Measurements from ENCODE around the gene CMKLR1.

Gene CMKLR1

DNA sequence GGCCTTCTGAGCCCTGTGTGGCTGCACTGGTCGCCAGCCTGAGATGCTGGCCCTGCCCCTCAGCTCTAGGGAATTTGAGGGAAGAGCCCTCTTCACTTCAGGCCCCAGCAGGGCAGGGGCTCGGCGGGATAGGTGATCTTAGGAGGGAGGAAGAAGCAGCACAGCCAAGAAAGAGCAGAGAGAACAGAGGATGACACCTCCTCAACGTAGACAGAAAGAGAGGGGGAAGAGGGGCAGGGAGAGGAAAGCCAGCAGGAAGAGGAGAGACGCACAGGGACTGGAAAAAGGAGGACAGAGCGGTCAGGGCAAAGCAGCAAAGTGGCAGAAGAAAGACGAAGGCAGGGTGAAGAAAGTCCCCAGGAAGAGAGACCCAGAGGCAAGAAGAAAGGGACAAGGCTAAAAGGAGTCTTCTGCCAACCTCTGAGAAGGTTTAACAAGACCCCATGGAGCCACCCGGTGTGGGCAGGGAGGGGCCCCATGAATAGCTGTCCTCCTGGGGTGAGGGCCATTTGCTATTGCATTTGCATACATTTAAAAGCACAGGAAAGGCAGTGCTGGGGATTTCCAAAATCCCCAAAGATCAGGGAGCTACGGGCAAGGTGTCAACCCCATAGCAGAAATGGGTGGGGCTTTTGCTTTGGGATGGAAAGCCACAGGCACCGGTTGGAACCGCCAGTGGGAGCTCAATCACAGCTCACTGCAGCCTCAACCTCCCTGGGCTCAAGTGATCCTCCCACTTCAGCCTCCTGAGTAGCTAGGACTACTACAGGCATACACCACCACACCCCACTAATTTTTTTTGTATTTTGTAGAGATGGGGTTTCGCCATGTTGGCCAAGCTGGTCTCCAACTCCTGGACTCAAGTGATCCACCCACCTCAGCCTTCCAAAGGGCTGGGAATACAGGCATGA is 22.7 kb downstream of the CMKLR1 start:
- DNase-seq (ENCODE audit: low read depth in 3 of 3) = no peak

GRCh38 chr12:108315486-108316105 is 23.5 kb downstream of the CMKLR1 start:
- no peak for DNase-seq (ENCODE audit: low read depth in 3 of 3)

DNA sequence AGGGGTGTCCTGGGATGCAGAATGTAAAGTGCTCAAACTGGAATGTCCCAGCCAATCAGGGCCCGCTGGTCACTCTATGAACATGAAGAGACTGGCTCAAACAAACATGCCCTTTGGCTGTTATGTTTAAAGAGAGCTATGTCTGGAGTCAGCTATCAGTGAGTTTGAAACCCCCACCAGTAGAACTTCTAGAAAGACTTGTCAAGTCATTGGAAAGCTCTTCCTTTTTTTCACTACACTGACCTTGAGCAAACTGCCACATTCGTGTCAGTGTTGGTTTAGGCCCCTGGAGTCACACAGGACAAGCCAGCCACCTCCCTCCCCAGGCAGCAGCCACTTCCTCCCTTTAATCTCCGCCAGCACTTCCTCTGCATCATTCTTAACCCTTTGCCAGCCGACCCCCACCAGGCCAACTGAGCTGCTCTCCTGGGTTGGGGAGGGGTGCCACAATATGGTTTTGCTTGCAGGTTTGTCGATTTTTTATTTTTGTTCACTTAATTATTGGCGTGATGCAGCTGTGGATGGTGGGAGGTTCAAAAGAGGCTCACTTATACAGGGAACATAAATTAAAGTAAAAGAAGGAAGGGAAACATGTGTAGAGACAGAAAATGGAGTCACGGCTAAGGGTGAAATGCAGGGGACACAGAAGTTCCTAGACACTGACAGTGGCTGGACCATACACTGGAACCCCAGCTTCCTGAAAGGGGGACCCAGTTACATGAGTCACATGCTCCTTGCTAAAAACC is 25.3 kb downstream of the CMKLR1 start:
- DNase-seq (ENCODE audit: low read depth in 3 of 3) = no peak

DNA sequence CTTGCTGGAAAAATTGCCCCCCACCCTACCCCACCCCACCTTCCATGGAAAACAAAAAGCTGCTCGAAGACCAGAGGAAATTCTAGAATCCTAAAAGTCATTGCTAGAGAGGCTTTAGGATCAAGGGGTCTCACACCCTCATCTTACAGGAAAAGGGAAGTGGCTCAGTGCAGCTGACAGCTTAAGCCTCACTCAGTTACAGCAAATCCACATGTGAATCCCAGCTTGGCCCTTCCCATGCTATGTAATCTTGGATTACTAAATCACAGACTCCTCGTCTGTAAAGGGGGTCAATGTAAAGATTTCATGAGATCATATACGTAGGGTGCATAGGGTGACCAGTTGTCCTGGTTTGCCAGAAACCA is 25.9 kb downstream of the CMKLR1 start:
- no peak for DNase-seq (ENCODE audit: low read depth in 3 of 3)

- no peak for DNase-seq (ENCODE audit: low read depth in 3 of 3)
These were observed 26.4 kb downstream of the CMKLR1 start for GRCh38 chr12:108312693-108313189.

- DNase-seq (ENCODE audit: low read depth in 3 of 3) = no peak
These were observed 26.9 kb downstream of the CMKLR1 start for GRCh38 chr12:108312073-108312659.

- no peak for DNase-seq (ENCODE audit: low read depth in 3 of 3)
These were observed 27.5 kb downstream of the CMKLR1 start for GRCh38 chr12:108311605-108312004.

GRCh38 chr12:108310489-108310888 is 28.6 kb downstream of the CMKLR1 start:
- no peak for DNase-seq (ENCODE audit: low read depth in 3 of 3)

DNA sequence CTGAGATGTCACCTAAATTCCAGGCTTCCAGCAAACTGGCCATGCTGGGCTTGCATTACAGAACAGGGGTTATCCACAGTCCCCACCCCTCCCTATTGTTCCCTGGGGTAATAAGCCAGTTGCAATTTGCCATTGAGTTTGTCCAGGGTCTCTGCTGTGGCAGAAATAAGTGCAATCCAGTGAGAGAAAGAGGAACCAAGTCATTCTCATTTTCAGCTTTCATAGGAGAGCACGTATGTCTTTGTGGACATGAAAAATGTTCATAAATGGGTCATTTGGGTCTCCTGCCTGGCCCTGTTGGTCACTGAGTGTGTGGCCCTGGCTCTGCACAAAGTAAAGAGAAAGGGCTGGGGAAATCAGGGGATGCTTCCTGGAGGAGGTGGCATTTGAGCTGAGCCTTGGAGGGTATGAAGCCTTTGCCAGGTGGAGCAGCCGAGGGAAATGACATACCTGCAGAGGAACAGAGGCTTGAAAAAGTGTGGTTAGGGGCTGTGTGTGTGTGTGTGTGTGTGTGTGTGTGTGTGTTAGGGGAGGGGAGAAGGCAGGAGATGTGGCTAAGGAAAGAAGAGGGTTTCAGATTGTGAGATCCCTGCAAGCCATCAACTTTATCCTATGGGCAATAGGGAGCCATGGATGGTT is 29.3 kb downstream of the CMKLR1 start:
- no peak for DNase-seq (ENCODE audit: low read depth in 3 of 3)

DNA sequence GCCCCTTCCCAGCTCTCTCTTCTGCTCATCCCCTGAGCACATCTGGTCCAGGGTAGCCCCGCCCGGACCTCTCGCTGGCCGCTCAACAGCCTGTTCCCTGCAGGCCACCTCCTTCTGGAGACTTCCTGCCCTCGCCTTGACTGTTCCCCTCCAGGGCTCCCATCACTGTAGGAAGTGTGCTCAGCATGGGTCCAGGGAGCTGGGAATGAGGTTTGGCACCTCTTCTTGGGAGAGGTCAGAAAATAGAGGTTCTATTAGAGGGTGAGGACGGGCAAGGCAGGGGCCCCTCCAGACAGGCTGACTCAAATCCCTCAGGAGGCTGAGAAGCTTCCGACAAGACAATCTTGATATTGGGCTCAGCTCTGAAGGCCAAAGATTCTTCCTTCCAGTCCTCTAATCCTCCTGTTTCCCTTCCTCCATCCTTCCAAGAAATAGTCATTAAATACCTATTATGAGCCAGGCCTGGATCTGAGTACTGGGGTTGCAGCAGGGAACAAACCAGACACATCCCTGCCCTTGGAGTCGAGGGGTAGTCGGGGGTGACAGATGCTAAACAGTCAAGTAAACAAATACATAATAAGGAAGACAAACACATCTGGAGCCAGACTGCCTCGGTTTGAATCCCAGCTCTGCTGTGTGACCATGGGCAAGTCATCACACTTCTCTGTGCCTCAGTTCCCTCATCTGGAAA is 30.6 kb downstream of the CMKLR1 start:
- DNase-seq (ENCODE audit: low read depth in 3 of 3) = no peak

DNA sequence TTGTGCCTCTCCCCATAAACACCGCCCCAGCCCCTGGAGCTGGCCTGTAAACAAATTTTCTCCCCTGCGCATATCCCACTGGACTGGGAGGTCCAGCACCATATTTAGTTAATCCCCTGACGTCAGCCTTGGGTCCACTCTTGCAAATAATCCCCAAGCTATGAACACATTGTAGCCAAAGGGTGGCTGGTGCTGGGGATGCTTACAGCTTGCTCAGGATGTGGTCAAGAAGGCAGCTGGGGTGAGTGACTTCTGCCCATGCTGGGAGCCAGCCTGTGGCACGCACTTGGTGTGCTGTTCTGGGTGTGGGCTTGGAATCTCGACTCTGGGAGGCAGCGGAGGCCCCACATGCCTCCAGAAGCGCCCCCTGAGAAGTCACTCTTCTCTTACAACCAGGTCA is 32.1 kb downstream of the CMKLR1 start:
- no peak for DNase-seq (ENCODE audit: low read depth in 3 of 3)

GRCh38 chr12:108306506-108306905 is 32.6 kb downstream of the CMKLR1 start:
- DNase-seq (ENCODE audit: low read depth in 3 of 3) = no peak

- DNase-seq (ENCODE audit: low read depth in 3 of 3) = no peak
These were observed 33.1 kb downstream of the CMKLR1 start for GRCh38 chr12:108305991-108306501.

- no peak for DNase-seq (ENCODE audit: low read depth in 3 of 3)
These were observed 33.6 kb downstream of the CMKLR1 start for GRCh38 chr12:108305520-108305919.

DNA sequence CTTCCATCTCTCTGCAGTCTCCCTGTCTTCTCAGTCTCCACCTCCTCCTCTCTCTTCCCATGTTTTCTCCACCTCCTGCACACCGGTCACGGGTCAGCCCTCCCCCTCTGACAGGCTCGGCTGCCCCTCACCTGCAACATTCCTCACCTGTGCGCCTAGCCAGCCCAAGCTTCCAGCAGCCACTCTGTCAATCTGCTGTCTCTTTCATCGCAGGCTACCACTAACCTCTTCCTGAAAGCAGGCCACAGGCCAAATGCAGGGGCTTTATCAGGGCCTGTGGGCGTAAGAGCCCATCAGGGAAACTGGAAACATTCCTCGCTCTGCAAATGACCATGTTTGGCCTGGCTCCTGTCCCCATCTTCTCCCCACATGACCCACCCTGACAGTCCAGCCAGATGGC is 34.5 kb downstream of the CMKLR1 start:
- no peak for DNase-seq (ENCODE audit: low read depth in 3 of 3)

DNA sequence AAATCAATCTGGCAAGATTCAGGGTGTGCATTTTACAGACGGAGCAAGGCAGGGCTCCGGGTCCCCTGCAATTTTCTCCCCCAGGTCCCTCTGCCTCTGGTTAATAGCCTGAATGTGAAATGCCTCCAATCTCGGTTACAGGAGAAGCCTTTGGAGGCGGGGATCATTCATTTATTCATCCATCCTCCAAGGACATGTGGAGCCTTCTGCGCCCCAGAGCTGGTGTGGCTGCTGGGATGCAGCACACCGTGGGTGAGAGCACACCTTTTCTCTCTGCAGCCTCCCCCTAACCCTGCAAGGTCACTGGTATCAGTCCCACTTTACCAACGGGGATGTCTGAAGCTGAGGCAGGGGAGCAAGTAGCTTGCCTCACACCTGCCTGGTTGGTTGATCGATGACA is 35.4 kb downstream of the CMKLR1 start:
- no peak for DNase-seq (ENCODE audit: low read depth in 3 of 3)

DNA sequence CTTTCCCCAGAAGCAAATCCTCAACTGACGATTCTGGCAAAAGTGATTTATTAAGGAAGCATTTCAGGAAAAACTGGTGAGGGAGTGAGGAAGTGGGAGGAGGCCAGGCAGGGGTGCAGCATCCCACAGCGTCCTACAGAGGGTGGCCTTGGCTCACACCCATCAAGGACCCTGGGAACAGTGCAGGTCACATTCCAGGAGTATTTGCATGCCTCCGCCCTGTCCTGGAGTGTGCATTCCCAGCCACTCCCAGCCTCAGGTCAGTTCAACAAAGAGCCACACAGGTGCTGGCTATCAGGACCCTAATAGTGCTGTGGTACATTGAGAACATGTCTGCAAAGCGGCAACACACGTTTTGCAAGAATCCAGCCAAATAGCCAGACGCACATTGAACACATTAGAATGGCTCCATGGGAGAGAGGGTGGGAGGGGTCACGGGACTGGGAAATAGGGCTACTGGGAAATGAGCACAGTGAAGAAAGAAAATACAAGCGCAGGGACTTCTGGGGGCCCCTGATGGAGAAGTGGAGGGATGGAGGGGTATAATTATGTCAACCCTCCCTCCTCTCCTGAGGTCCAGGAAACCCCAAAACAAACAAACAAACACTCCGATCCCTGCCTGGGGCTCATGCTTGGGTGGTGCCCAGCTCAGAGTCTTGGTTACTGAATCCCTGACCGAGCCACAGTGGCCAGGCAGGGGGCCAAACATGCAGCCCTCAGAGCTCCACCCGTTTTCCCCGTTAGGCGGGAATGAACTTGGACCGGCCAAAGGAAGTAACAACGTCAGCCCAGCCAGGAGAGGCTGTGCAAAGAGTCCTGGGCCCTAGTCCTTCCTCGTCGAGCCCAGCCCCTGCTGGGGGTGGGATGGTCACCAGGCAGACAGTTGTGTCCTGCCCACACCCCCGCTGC is 36.5 kb downstream of the CMKLR1 start:
- DNase-seq (ENCODE audit: low read depth in 3 of 3) = no peak

GRCh38 chr12:108302016-108302402 is 37.1 kb downstream of the CMKLR1 start:
- DNase-seq (ENCODE audit: low read depth in 3 of 3) = no peak

DNA sequence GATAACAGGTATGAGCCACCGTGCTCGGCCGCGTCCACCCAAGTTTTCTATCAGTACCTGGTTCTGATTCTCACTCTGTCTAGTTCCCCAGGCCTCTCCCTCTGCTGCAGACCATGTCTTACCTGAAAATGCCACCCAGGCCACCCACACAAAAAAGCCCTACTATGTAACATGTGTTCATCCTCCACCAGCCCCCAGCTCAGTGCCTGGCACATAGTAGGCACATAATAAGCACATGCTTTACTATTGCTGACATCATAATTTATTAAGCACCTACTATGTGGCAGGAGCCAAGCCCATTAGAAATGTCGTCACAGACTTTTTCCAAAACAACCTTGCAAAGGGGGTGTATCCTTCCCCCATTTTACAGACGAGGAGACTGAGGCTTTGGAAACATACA is 37.8 kb downstream of the CMKLR1 start:
- DNase-seq (ENCODE audit: low read depth in 3 of 3) = no peak

All from stimulated activated CD4-positive, alpha-beta T cell treated with anti-CD3 and anti-CD28 coated beads, TNF-alpha, amount 100 ng/mL, for 4 hours (primary cell).